ENCODE data around the gene DNAJC5. TPM values are rescaled to one million over a fixed set of nuclear protein-coding genes. Genes with fewer than 3 reads are reported as not detected.
A peak's percentile ranks its signal among the peaks of the same experiment; 100 is the strongest.

The DNAJC5 gene
- total RNA-seq, 4 donors from 2014 or later, result 18.5 to 26.4 (median 22.5) TPM

DNA sequence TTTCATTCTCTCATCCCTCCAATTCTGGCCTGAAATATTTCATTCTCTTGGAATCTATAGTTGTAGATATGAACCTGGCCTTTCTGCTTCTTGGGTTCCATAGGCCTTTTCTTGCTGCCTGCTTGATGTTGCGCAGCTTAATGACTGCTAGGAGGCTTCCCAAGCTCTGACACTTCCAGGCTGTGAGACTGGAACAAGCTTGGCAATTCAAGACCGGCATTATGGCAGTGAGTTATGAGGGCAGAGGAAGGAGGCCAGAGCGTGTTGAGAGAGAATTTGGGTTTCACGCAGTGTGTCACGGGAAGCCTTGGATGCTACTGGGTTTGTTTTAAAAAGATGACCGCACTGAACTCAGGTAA is 948 bp upstream of the DNAJC5 start:
- Histone ChIP-seq H3K27me3 (no peaks in the 10 kb centered on the region), H3K4me3 (peak overlapping the region; percentile 50 to 66 (median 60)), H3K4me1 (peaks cover 21 to 23% of the 10 kb centered on the region in 2 donors), H3K27ac (peak overlapping the region; percentile 55 to 83 (median 74)), H3K9me3 (no peaks in the 10 kb centered on the region), H3K36me3 (peaks cover 0 to 21% of the 10 kb centered on the region in 2 donors)
- intact Hi-C loops (cut with DNase I; ENCODE audit: low total_unique reads) (loop anchor here (1.0 to 2.0 kb wide), 2 partner anchors 29 to 63 kb away; partner anchors contain the start of genes TPD52L2 and ZBTB46), in situ Hi-C loops (cut with MboI; ENCODE audit: low sequenced_read_pairs in 4 of 4) (no loop called here)
- ATAC-seq, result no peak
- no peak for TF ChIP-seq POLR2A (IDR thresholded peaks at IDR 0.05)
- TF ChIP-seq, protein P1, sequence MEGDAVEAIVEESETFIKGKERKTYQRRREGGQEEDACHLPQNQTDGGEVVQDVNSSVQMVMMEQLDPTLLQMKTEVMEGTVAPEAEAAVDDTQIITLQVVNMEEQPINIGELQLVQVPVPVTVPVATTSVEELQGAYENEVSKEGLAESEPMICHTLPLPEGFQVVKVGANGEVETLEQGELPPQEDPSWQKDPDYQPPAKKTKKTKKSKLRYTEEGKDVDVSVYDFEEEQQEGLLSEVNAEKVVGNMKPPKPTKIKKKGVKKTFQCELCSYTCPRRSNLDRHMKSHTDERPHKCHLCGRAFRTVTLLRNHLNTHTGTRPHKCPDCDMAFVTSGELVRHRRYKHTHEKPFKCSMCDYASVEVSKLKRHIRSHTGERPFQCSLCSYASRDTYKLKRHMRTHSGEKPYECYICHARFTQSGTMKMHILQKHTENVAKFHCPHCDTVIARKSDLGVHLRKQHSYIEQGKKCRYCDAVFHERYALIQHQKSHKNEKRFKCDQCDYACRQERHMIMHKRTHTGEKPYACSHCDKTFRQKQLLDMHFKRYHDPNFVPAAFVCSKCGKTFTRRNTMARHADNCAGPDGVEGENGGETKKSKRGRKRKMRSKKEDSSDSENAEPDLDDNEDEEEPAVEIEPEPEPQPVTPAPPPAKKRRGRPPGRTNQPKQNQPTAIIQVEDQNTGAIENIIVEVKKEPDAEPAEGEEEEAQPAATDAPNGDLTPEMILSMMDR (IDR thresholded peaks at IDR 0.05 in 4 of 5, conservative IDR thresholded peaks at IDR 0.05 in 1 of 5), result no peak
- DNase-seq, result no peak

GRCh38 chr20:63895202-63895951 is 451 bp downstream of the DNAJC5 start:
- peak overlapping the region; percentile 58 to 86 (median 78) for H3K27ac ChIP-seq
- ATAC-seq, result peak in 1 of 2 donors; percentile 8
- TF ChIP-seq, protein P1 (IDR thresholded peaks at IDR 0.05 in 4 of 5, conservative IDR thresholded peaks at IDR 0.05 in 1 of 5), result no peak
- TF ChIP-seq POLR2A (IDR thresholded peaks at IDR 0.05), result no peak
- DNase-seq, result no peak
- no peaks in the 10 kb centered on the region for H3K9me3 ChIP-seq
- intact Hi-C loops (cut with DNase I; ENCODE audit: low total_unique reads), result loop anchor here (1.0 to 2.0 kb wide), 2 partner anchors 65 to 156 kb away; partner anchors contain the start of genes SLC2A4RG and ZBTB46
- peak overlapping the region; percentile 63 to 66 (median 65) for H3K4me3 ChIP-seq
- no peaks in the 10 kb centered on the region for H3K27me3 ChIP-seq
- peaks cover 0 to 9% of the 10 kb centered on the region in 2 donors for H3K36me3 ChIP-seq
- peaks cover 21 to 23% of the 10 kb centered on the region in 2 donors for H3K4me1 ChIP-seq
- in situ Hi-C loops (cut with MboI; ENCODE audit: low sequenced_read_pairs in 4 of 4), result no loop called here

- intact Hi-C loops (cut with DNase I; ENCODE audit: low total_unique reads), result loop anchor here (1.0 to 2.0 kb wide), 2 partner anchors 65 to 157 kb away; partner anchors contain the start of genes SLC2A4RG and ZBTB46
- in situ Hi-C loops (cut with MboI; ENCODE audit: low sequenced_read_pairs in 4 of 4), result no loop called here
- Histone ChIP-seq H3K36me3 (peaks cover 0 to 4% of the 10 kb centered on the region in 2 donors), H3K27me3 (no peaks in the 10 kb centered on the region), H3K27ac (peak overlapping the region; percentile 58 to 86 (median 76)), H3K9me3 (no peaks in the 10 kb centered on the region), H3K4me3 (peak overlapping the region; percentile 57 to 66 (median 64)), H3K4me1 (peaks cover 21 to 23% of the 10 kb centered on the region in 2 donors)
- TF ChIP-seq, protein P1 (IDR thresholded peaks at IDR 0.05 in 4 of 5, conservative IDR thresholded peaks at IDR 0.05 in 1 of 5), result no peak
- TF ChIP-seq POLR2A (IDR thresholded peaks at IDR 0.05), result no peak
- ATAC-seq (no peak), DNase-seq (no peak)
Measured at GRCh38 chr20:63895952-63896263, 982 bp downstream of the DNAJC5 start.

GRCh38 chr20:63896264-63897105 is 1.6 kb downstream of the DNAJC5 start:
- no peaks in the 10 kb centered on the region for H3K36me3 ChIP-seq
- no peaks in the 10 kb centered on the region for H3K27me3 ChIP-seq
- TF ChIP-seq POLR2A (IDR thresholded peaks at IDR 0.05), result peak; percentile 73 to 77
- TF ChIP-seq, protein P1 (IDR thresholded peaks at IDR 0.05 in 4 of 5, conservative IDR thresholded peaks at IDR 0.05 in 1 of 5), result no peak
- H3K9me3 ChIP-seq, result no peaks in the 10 kb centered on the region
- in situ Hi-C loops (cut with MboI; ENCODE audit: low sequenced_read_pairs in 4 of 4), result no loop called here
- H3K27ac ChIP-seq, result peak overlapping the region; percentile 58 to 86 (median 76)
- peak; percentile 51 to 64 for ATAC-seq
- H3K4me1 ChIP-seq, result peaks cover 23 to 24% of the 10 kb centered on the region in 2 donors
- intact Hi-C loops (cut with DNase I; ENCODE audit: low total_unique reads), result no loop called here
- peak; percentile 46 to 62 for DNase-seq
- H3K4me3 ChIP-seq, result peak overlapping the region; percentile 57 to 66 (median 64)
